OCI-LY7 (cell line): Measurements from ENCODE around the gene TYW1B. TPM values are rescaled to one million over a fixed set of nuclear protein-coding genes. Genes with fewer than 3 reads are reported as not detected.
"Not testable (repeated sequence)": the region's sequence is repeated elsewhere in the genome, so short reads cannot be mapped to it uniquely, and the experiment has no call there.

ENCODE experiments used
- BruUV-seq: library from RNA; stranded (reverse); fragments of 400-500 nt; replicated peaks from 2 replicates; lab custom pipeline; 2021; lab: Mats Ljungman, UMichigan
- CTCF ChIA-PET: fragments of 300-600 bp; sonication (Branson Sonifier 250); formaldehyde crosslinking; loops from one replicate; lab custom pipeline; 2022; ENCODE audit warnings: antibody characterized with exemption; ENCODE audit not compliant: unreplicated experiment; lab: Charles Lee
- POLR2A ChIA-PET: fragments of 300-600 bp; sonication (Branson Sonifier 250); formaldehyde crosslinking; loops from one replicate; lab custom pipeline; 2022; ENCODE audit warnings: antibody characterized with exemption; lab: Charles Lee
- DNase-seq: peaks from one replicate; pipeline ENCODE4 v3.0.0-alpha.2; 2015; ENCODE audit warnings: low spot score
- H2AFZ ChIP-seq: fragments of 200-600 bp; sonication (generic), shearing (Covaris generic); 2 replicates; pipeline ENCODE4 v1.6.1; 2014; ENCODE audit warnings: mild to moderate bottlenecking, antibody characterized with exemption, low read length, moderate library complexity
- H3K27ac ChIP-seq: fragments of 200-600 bp; sonication (generic); 2 replicates; pipeline ENCODE4 v1.5.1; 2014; ENCODE audit warnings: mixed run types, low read depth, mild to moderate bottlenecking, moderate library complexity, low read length, inconsistent platforms; ENCODE audit not compliant: poor library complexity, severe bottlenecking
- H3K36me3 ChIP-seq: fragments of 200-600 bp; sonication (generic); 2 replicates; pipeline ENCODE4 v1.6.1; 2014; ENCODE audit warnings: mild to moderate bottlenecking, antibody characterized with exemption, low read length, moderate library complexity, mixed read lengths; ENCODE audit not compliant: insufficient read depth
- H3K4me1 ChIP-seq: fragments of 200-600 bp; sonication (generic); 2 replicates; pipeline ENCODE4 v1.5.1; 2014; ENCODE audit warnings: mild to moderate bottlenecking, low read length; ENCODE audit not compliant: insufficient read depth, poor library complexity, severe bottlenecking
- H3K4me2 ChIP-seq: fragments of 200-600 bp; sonication (generic); 2 replicates; pipeline ENCODE4 v1.6.1; 2014; ENCODE audit warnings: mild to moderate bottlenecking, low read length
- H3K4me3 ChIP-seq: fragments of 200-600 bp; sonication (generic); 2 replicates; pipeline ENCODE4 v1.5.1; 2014; ENCODE audit warnings: mild to moderate bottlenecking, low read depth, low read length; ENCODE audit not compliant: poor library complexity, severe bottlenecking
- H3K79me2 ChIP-seq: fragments of 200-600 bp; sonication (generic); 2 replicates; pipeline ENCODE4 v1.6.1; 2016; ENCODE audit warnings: low read depth, mild to moderate bottlenecking, low read length, moderate library complexity, mixed read lengths; ENCODE audit not compliant: insufficient read depth
- H3K9me2 ChIP-seq: fragments of 200-600 bp; sonication (generic); 2 replicates; pipeline ENCODE4 v1.6.1; 2016; ENCODE audit warnings: mild to moderate bottlenecking, low read length, mixed read lengths; ENCODE audit not compliant: insufficient read depth
- H3K9me3 ChIP-seq: fragments of 200-600 bp; sonication (generic); 2 replicates; pipeline ENCODE4 v1.6.1; 2014; ENCODE audit warnings: mild to moderate bottlenecking, mixed run types, low read length, mixed read lengths
- H4K20me1 ChIP-seq: fragments of 200-600 bp; sonication (generic); 2 replicates; pipeline ENCODE4 v1.6.1; 2014; ENCODE audit warnings: mild to moderate bottlenecking, antibody characterized with exemption, low read length, moderate library complexity, mixed read lengths; ENCODE audit not compliant: insufficient read depth
- intact Hi-C: fragments of 100-400 bp; cut with micrococcal nuclease; formaldehyde crosslinking; loops from one replicate; pipeline ENCODE4 v1.10.0; 2022; ENCODE audit not compliant: unreplicated experiment
- total RNA-seq, 2 experiments: library from RNA; depleted of rRNA in 1 of 2; stranded (reverse); fragments of >200 nt in 1 of 2; shearing (Covaris generic) in 1 of 2; gene quantifications; 2 replicates each; pipeline ENCODE4 v1.2.3, GENCODE V29; 2014 to 2022

The TYW1B gene
- total RNA-seq, 2 experiments from 2014 or later, result 5.1 to 7.2 TPM

DNA sequence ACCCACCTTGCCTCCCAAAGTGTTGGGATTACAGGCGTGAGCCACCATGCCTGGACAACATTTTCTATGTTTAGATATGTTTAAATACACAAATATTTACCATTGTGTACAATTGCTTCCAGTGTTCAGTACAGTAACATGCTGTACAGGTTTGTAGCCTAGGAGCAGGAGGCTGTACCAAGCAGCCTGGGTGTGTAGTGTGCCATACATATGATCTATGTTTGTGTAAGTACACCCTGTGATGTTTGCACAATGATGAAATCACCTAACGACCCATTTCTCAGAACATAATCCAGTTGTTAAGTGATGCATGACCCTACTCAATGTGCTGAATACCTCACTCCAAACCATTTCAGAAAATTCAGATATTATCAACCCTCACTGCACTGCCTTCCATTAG, 24.9 kb upstream of the TYW1B start:
- H4K20me1 ChIP-seq, BruUV-seq, H3K4me3 ChIP-seq, H3K4me2 ChIP-seq, H3K36me3 ChIP-seq, H3K9me2 ChIP-seq, CTCF ChIA-PET, intact Hi-C loops, H3K27ac ChIP-seq, H3K79me2 ChIP-seq, H2AFZ ChIP-seq, DNase-seq, H3K9me3 ChIP-seq, POLR2A ChIA-PET, H3K4me1 ChIP-seq: not testable (repeated sequence)

DNA sequence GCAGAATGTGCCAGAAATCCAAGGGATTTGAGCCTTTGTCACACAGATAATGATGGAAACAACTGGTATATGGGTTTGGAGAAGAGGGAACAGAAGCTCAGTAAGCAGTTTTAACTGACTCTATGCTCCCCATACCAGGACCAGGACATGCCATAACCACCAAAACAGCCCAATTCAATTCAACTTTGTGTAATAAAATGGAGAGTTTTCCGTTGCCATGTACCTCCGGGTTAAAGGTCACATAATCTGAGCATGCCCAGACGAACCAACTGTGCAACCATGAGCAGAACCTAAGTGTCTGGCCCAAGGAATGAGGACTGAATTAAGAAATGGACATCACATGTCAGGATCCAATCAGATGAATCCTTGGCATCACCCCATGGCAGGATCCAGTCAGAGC, 22.7 kb upstream of the TYW1B start:
- POLR2A ChIA-PET, DNase-seq, H2AFZ ChIP-seq, H3K9me2 ChIP-seq, BruUV-seq, intact Hi-C loops, H4K20me1 ChIP-seq, CTCF ChIA-PET, H3K36me3 ChIP-seq, H3K4me1 ChIP-seq, H3K79me2 ChIP-seq, H3K27ac ChIP-seq, H3K4me3 ChIP-seq, H3K4me2 ChIP-seq, H3K9me3 ChIP-seq: not testable (repeated sequence)

DNA sequence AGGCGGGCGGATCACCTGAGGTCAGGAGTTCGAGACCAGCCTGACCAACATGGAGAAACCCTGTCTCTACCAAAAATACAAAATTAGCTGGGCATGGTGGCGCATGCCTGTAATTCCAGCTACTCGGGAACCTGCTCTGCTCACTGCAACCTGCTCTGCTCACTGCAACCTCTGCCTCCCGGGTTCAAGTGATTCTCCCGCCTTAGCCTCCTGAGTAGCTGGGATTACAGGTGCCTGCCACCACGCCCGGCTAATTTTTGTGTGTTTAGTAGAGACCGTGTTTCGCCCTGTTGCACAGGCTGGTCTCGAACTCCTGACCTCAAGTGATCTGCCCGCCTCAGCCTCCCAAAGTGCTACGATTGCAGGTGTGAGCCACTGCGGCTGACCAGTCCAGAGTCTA, 16.1 kb upstream of the TYW1B start:
- H3K4me3 ChIP-seq, H3K4me2 ChIP-seq, H3K9me2 ChIP-seq, DNase-seq, POLR2A ChIA-PET, BruUV-seq, H4K20me1 ChIP-seq, H3K4me1 ChIP-seq, CTCF ChIA-PET, H2AFZ ChIP-seq, intact Hi-C loops, H3K27ac ChIP-seq, H3K79me2 ChIP-seq: not testable (repeated sequence)
- Histone ChIP-seq H3K36me3 (peaks cover 14% of the 10 kb centered on the region), H3K9me3 (peaks cover 10% of the 10 kb centered on the region)

DNA sequence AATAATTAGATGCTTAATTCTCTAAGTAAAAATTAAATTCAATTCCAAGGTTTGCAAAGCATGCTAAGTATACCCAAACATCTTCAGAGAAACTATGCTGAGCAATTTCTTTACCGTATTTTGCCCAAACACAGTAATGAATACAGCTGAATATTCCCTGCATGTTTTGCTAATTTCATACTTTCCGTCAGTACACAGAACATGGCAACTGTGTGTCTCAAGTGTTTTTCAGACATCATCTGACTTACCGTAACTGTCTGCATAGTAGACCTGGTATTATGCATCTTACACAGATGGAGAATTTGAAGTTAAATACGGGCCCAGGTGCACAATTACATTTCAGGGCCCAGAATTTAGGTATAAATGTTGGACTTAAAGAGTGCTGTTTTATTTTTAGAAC, 15.2 kb upstream of the TYW1B start:
- DNase-seq, result not testable (repeated sequence)

DNA sequence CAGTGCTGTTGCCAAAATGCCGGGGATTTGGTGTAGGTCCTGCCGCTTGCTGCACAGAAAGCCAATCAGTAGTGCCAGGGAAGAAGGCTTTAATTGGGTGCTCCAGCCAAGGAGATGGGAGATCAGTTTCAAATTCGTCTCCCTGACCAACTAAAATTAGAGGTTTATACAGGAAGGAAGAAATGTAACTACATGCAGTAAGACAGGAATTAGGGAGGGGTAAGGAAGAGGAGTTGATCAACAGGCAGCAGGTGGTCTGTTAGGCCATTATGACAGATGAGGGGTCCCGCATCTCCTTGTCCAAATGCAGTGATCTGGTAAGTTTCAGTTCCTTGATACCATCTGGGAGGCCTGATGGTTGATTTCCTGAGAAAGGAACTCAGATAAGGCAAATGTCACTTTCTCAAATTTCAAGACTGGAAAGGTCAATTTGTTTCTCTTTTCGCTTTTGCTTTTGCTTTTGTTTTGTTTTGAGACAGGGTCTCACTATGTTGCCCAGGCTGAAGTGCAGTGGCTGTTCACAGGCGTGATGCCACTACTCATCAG, 13.0 kb upstream of the TYW1B start:
- H3K4me2 ChIP-seq, H3K79me2 ChIP-seq, H3K9me2 ChIP-seq, H3K4me3 ChIP-seq, POLR2A ChIA-PET, BruUV-seq, intact Hi-C loops, H3K4me1 ChIP-seq, H4K20me1 ChIP-seq, CTCF ChIA-PET, H2AFZ ChIP-seq: not testable (repeated sequence)
- peak; percentile 45 for DNase-seq
- Histone ChIP-seq H3K27ac (peak overlapping the region; percentile 46), H3K9me3 (peaks cover 10% of the 10 kb centered on the region), H3K36me3 (peaks cover 40% of the 10 kb centered on the region)

More for the DNA sequence above, 15.2 kb upstream of the TYW1B start:
- H3K27ac ChIP-seq, H3K4me2 ChIP-seq, intact Hi-C loops, H2AFZ ChIP-seq, H3K4me3 ChIP-seq, POLR2A ChIA-PET, CTCF ChIA-PET, H3K4me1 ChIP-seq, H3K79me2 ChIP-seq, BruUV-seq, H4K20me1 ChIP-seq, H3K9me2 ChIP-seq: not testable (repeated sequence)
- Histone ChIP-seq H3K36me3 (peaks cover 21% of the 10 kb centered on the region), H3K9me3 (peaks cover 10% of the 10 kb centered on the region)

DNA sequence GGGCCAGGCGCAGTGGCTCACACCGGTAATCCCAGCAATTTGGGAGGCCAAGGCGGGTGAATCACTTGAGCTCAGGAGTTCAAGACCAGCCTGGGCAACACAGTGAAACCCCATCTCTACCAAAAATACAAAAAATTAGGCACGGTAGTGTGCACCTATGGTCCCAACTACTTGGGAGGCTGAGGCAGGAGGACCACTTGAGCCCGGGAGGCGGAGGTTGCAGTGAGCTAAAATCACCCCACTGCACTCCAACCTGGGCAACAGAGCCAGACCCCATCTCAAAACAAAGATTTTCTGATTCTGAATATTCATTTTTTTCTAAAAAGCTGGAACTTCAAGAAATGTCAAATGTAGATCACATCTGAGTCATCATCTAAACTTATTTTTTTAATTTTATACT, 10.3 kb upstream of the TYW1B start:
- intact Hi-C loops, H3K4me3 ChIP-seq, H3K27ac ChIP-seq, H3K79me2 ChIP-seq, H3K4me1 ChIP-seq, H2AFZ ChIP-seq, DNase-seq, H4K20me1 ChIP-seq, BruUV-seq, H3K4me2 ChIP-seq, H3K9me2 ChIP-seq, CTCF ChIA-PET: not testable (repeated sequence)
- POLR2A ChIA-PET, result interaction anchor here (1.2 kb wide), 1 partner anchor 10 kb away, joined by 3 read pairs; the partner anchor contains the start of gene TYW1B
- Histone ChIP-seq H3K36me3 (peaks cover 61% of the 10 kb centered on the region), H3K9me3 (peaks cover 10% of the 10 kb centered on the region)
